Measurements from ENCODE around the gene FNIP2. TPM values are rescaled to one million over a fixed set of nuclear protein-coding genes. Genes with fewer than 3 reads are reported as not detected.

Gene FNIP2
- total and polyA plus RNA-seq, 8 donors, result 4.8 to 109 (median 28.9) TPM

GRCh38 chr4:158861281-158861680 is 92.5 kb downstream of the FNIP2 start:
- Histone ChIP-seq H3K9me3 (no peaks in the 10 kb centered on the region), H3K36me3 (peaks cover 8 to 83% (median 65%) of the 10 kb centered on the region in 4 donors), H3K4me1 (peaks cover 0 to 8% (median 6%) of the 10 kb centered on the region in 4 donors), H3K27ac (no peak overlapping the region), H3K27me3 (no peaks in the 10 kb centered on the region), H3K4me3 (no peak overlapping the region)
- WGBS, 5 donors, result 47 to 78% (median 53%) methylated on average over 3 of the region's 3 CpGs
- TF ChIP-seq, protein P1, sequence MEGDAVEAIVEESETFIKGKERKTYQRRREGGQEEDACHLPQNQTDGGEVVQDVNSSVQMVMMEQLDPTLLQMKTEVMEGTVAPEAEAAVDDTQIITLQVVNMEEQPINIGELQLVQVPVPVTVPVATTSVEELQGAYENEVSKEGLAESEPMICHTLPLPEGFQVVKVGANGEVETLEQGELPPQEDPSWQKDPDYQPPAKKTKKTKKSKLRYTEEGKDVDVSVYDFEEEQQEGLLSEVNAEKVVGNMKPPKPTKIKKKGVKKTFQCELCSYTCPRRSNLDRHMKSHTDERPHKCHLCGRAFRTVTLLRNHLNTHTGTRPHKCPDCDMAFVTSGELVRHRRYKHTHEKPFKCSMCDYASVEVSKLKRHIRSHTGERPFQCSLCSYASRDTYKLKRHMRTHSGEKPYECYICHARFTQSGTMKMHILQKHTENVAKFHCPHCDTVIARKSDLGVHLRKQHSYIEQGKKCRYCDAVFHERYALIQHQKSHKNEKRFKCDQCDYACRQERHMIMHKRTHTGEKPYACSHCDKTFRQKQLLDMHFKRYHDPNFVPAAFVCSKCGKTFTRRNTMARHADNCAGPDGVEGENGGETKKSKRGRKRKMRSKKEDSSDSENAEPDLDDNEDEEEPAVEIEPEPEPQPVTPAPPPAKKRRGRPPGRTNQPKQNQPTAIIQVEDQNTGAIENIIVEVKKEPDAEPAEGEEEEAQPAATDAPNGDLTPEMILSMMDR (IDR thresholded peaks at IDR 0.05), result no peak
- TF ChIP-seq POLR2A (IDR thresholded peaks at IDR 0.05) (no peak), POLR2AphosphoS5 (IDR thresholded peaks at IDR 0.05) (no peak), EP300 (IDR thresholded peaks at IDR 0.05) (no peak)
- DNase-seq, result peak in 1 of 2 donors; percentile 47
- intact Hi-C loops (cut with DNase I; ENCODE audit: low total_unique reads), result loop anchor here (10.0 kb wide), 2 partner anchors 314 to 344 kb away; no protein-coding TSS in a partner anchor

GRCh38 chr4:158861766-158862165 is 92.9 kb downstream of the FNIP2 start:
- Histone ChIP-seq H3K4me3 (no peak overlapping the region), H3K4me1 (peaks cover 0 to 8% (median 6%) of the 10 kb centered on the region in 4 donors), H3K9me3 (no peaks in the 10 kb centered on the region), H3K27ac (no peak overlapping the region), H3K27me3 (no peaks in the 10 kb centered on the region), H3K36me3 (peaks cover 8 to 84% (median 70%) of the 10 kb centered on the region in 4 donors)
- no peak for DNase-seq
- WGBS, 5 donors, result 83 to 93% (median 90%) methylated on average over 3 of the region's 3 CpGs
- intact Hi-C loops (cut with DNase I; ENCODE audit: low total_unique reads), result loop anchor here (10.0 kb wide), 2 partner anchors 313 to 343 kb away; no protein-coding TSS in a partner anchor
- TF ChIP-seq, protein P1 (IDR thresholded peaks at IDR 0.05), result no peak
- no peak for TF ChIP-seq POLR2AphosphoS5 (IDR thresholded peaks at IDR 0.05)
- no peak for TF ChIP-seq EP300 (IDR thresholded peaks at IDR 0.05)
- TF ChIP-seq POLR2A (IDR thresholded peaks at IDR 0.05), result no peak

DNA sequence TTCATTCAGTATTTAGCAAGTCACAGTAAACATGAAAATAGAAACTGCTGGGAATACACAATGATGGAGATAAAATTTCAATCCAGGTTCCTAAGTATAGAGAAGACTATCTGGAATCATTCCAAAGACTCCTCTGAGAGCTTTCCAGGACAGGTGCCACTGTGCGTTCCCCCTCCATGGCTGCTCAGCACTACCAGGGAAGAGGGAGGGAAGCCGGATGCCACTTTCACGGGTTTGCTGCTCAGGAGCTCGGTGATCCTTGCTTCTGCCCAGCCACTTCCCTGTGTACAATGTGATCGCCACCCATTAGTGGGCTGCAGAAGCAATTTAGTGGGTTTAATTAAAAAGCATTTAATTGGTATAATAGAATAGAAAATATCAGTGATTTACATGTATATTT is 94.5 kb downstream of the FNIP2 start:
- H3K36me3 ChIP-seq, result peaks cover 15 to 97% (median 85%) of the 10 kb centered on the region in 4 donors
- 86 to 97% (median 92%) methylated on average over 5 of the region's 5 CpGs for WGBS, 5 donors
- H3K9me3 ChIP-seq, result no peaks in the 10 kb centered on the region
- DNase-seq, result no peak
- no peak overlapping the region for H3K4me3 ChIP-seq
- intact Hi-C loops (cut with DNase I; ENCODE audit: low total_unique reads), result loop anchor here (10.0 kb wide), 2 partner anchors 312 to 342 kb away; no protein-coding TSS in a partner anchor
- no peak overlapping the region for H3K27ac ChIP-seq
- TF ChIP-seq, protein P1 (IDR thresholded peaks at IDR 0.05), result no peak
- no peak for TF ChIP-seq POLR2A (IDR thresholded peaks at IDR 0.05)
- no peak for TF ChIP-seq POLR2AphosphoS5 (IDR thresholded peaks at IDR 0.05)
- TF ChIP-seq EP300 (IDR thresholded peaks at IDR 0.05), result no peak
- peaks cover 0 to 8% (median 2%) of the 10 kb centered on the region in 4 donors for H3K4me1 ChIP-seq
- H3K27me3 ChIP-seq, result no peaks in the 10 kb centered on the region

- H3K27me3 ChIP-seq, result no peaks in the 10 kb centered on the region
- H3K4me1 ChIP-seq, result peaks cover 0 to 11% (median 4%) of the 10 kb centered on the region in 4 donors
- no peak for DNase-seq
- peaks cover 38 to 97% (median 89%) of the 10 kb centered on the region in 4 donors for H3K36me3 ChIP-seq
- no peak overlapping the region for H3K27ac ChIP-seq
- H3K4me3 ChIP-seq, result no peak overlapping the region
- H3K9me3 ChIP-seq, result no peaks in the 10 kb centered on the region
- intact Hi-C loops (cut with DNase I; ENCODE audit: low total_unique reads), result loop anchor here (10.0 kb wide), 2 partner anchors 309 to 339 kb away; no protein-coding TSS in a partner anchor
- 77 to 87% (median 83%) methylated on average over 5 of the region's 5 CpGs for WGBS, 5 donors
- TF ChIP-seq EP300 (IDR thresholded peaks at IDR 0.05), result no peak
- TF ChIP-seq POLR2A (IDR thresholded peaks at IDR 0.05), result no peak
- TF ChIP-seq, protein P1 (IDR thresholded peaks at IDR 0.05), result no peak
- no peak for TF ChIP-seq POLR2AphosphoS5 (IDR thresholded peaks at IDR 0.05)
Measured at GRCh38 chr4:158865520-158866177, 96.8 kb downstream of the FNIP2 start.
